Left ventricle myocardium inferior (tissue), 1 donor: ENCODE results near the gene CFAP73. TPM values are rescaled to one million over a fixed set of nuclear protein-coding genes. Genes with fewer than 3 reads are reported as not detected.

ENCODE experiments used
- DNase-seq: peaks from one replicate; pipeline ENCODE4 v3.0.0-alpha.2; 2020
- H3K27ac ChIP-seq: fragments of 200-600 bp; replicated peaks from 2 replicates; pipeline ENCODE4 v1.8.0; 2021
- H3K27me3 ChIP-seq: fragments of 200-600 bp; 2 replicates; pipeline ENCODE4 v1.8.0; 2021; ENCODE audit warnings: low read depth
- H3K36me3 ChIP-seq: fragments of 200-600 bp; 2 replicates; pipeline ENCODE4 v1.8.0; 2021
- H3K4me1 ChIP-seq: fragments of 200-600 bp; 2 replicates; pipeline ENCODE4 v1.8.0; 2021
- H3K4me3 ChIP-seq: fragments of 200-600 bp; 2 replicates; pipeline ENCODE4 v1.8.0; 2021; ENCODE audit warnings: mild to moderate bottlenecking, moderate library complexity
- H3K9me3 ChIP-seq: fragments of 200-600 bp; replicated peaks from 2 replicates; pipeline ENCODE4 v1.8.0; 2021
- intact Hi-C: fragments of 100-400 bp; cut with micrococcal nuclease; formaldehyde crosslinking; loops from one replicate; pipeline ENCODE4 v1.11.0; 2022
- total RNA-seq: library from RNA; stranded (reverse); fragmentation: NEBNext Ultra II Directional; extraction: Animal tissue kit (Norgen Biotek cat#: 25700); gene quantifications from one replicate; pipeline ENCODE4 v1.2.1, GENCODE V29; 2021
- TF ChIP-seq, protein P1 (sequence below): fragments of 200-600 bp; IDR thresholded peaks from 2 replicates; pipeline ENCODE4 v1.8.0; 2021; ENCODE audit warnings: antibody characterized with exemption, mild to moderate bottlenecking, borderline replicate concordance
- donor health status: DM: no; HTN: yes; CAD: no; lungs with severe emphysema.

The CFAP73 gene
- total RNA-seq, 1 donor from 2014 or later, result not detected

- Histone ChIP-seq H3K4me1 (no peaks in the 10 kb centered on the region), H3K27ac (no peak overlapping the region), H3K4me3 (no peak overlapping the region), H3K36me3 (peaks cover 100% of the 10 kb centered on the region), H3K27me3 (no peaks in the 10 kb centered on the region), H3K9me3 (no peaks in the 10 kb centered on the region)
- TF ChIP-seq, protein P1, sequence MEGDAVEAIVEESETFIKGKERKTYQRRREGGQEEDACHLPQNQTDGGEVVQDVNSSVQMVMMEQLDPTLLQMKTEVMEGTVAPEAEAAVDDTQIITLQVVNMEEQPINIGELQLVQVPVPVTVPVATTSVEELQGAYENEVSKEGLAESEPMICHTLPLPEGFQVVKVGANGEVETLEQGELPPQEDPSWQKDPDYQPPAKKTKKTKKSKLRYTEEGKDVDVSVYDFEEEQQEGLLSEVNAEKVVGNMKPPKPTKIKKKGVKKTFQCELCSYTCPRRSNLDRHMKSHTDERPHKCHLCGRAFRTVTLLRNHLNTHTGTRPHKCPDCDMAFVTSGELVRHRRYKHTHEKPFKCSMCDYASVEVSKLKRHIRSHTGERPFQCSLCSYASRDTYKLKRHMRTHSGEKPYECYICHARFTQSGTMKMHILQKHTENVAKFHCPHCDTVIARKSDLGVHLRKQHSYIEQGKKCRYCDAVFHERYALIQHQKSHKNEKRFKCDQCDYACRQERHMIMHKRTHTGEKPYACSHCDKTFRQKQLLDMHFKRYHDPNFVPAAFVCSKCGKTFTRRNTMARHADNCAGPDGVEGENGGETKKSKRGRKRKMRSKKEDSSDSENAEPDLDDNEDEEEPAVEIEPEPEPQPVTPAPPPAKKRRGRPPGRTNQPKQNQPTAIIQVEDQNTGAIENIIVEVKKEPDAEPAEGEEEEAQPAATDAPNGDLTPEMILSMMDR, result no peak
- DNase-seq, result no peak
- intact Hi-C loops, result loop anchor here (10.0 kb wide), 1 partner anchor 126 kb away; no protein-coding TSS in a partner anchor
Measured at GRCh38 chr12:113170926-113171325, 21.4 kb downstream of the CFAP73 start.

GRCh38 chr12:113171543-113171942 lies 22.0 kb downstream of the CFAP73 start:
- H3K4me1 ChIP-seq, result no peaks in the 10 kb centered on the region
- H3K27me3 ChIP-seq, result no peaks in the 10 kb centered on the region
- TF ChIP-seq, protein P1, result no peak
- DNase-seq, result no peak
- no peaks in the 10 kb centered on the region for H3K9me3 ChIP-seq
- H3K4me3 ChIP-seq, result no peak overlapping the region
- no peak overlapping the region for H3K27ac ChIP-seq
- intact Hi-C loops, result loop anchor here (10.0 kb wide), 1 partner anchor 127 kb away; no protein-coding TSS in a partner anchor
- H3K36me3 ChIP-seq, result peaks cover 100% of the 10 kb centered on the region

DNA sequence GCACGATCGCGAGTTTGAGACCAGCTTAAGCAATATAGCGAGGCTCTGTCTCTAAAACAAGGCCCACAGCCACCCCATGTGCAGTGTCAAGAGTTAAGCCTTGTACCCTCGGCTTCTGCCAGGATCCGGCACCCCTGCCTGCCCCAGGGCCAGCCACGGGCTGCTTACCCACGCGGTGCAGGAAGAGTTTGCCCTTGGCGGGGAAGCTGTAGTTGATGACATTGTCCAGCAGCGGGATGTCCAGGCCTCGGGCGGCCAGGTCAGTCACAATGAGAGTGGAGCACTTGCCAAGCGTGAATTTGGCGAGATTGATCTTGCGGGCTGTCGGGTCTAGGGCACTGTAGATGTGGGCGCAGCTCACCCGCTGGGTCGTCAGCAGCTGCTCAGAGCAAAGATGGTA lies 22.7 kb downstream of the CFAP73 start:
- no peak overlapping the region for H3K27ac ChIP-seq

DNA sequence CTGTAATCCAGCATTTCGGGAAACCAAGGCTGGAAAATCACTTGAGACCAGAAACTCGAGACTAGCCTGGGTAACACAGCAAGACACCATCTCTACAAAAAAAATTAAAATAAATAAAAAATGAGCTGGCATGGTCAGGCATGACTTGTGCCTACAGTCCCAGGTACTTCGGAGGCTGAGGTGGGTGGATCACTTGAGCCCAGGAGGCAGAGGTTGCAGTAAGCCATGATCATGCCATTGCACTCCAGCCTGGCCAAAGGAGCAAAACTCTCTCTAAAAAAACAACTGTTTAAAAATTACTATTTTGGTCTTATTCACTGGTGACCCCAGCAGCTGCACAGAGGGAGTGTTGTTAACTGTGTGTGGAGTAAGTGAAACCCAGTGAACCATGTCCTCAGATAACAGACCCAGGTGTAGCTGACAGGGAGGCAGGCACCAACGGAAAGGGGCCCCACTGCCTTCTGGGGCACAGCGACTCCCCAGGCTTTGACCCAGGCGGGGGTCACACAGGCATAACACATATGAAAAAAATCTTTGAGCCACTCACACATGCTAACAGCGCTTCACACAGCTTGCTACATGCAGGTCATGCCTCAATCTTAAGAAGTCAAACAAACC lies 23.7 kb downstream of the CFAP73 start:
- peaks cover 6% of the 10 kb centered on the region for H3K9me3 ChIP-seq
- DNase-seq, result no peak
- H3K36me3 ChIP-seq, result peaks cover 100% of the 10 kb centered on the region
- H3K4me3 ChIP-seq, result no peak overlapping the region
- H3K27me3 ChIP-seq, result no peaks in the 10 kb centered on the region
- H3K27ac ChIP-seq, result no peak overlapping the region
- TF ChIP-seq, protein P1, result no peak
- intact Hi-C loops, result loop anchor here (10.0 kb wide), 1 partner anchor 128 kb away; no protein-coding TSS in a partner anchor
- no peaks in the 10 kb centered on the region for H3K4me1 ChIP-seq

More for the DNA sequence above, 22.7 kb downstream of the CFAP73 start:
- intact Hi-C loops, result loop anchor here (10.0 kb wide), 1 partner anchor 127 kb away; no protein-coding TSS in a partner anchor
- Histone ChIP-seq H3K9me3 (peaks cover 3% of the 10 kb centered on the region), H3K27me3 (no peaks in the 10 kb centered on the region), H3K4me3 (no peak overlapping the region), H3K4me1 (no peaks in the 10 kb centered on the region), H3K36me3 (peaks cover 100% of the 10 kb centered on the region)
- no peak for DNase-seq
- TF ChIP-seq, protein P1, result no peak

- Histone ChIP-seq H3K9me3 (peaks cover 6% of the 10 kb centered on the region), H3K4me1 (no peaks in the 10 kb centered on the region), H3K4me3 (no peak overlapping the region), H3K36me3 (peaks cover 100% of the 10 kb centered on the region), H3K27ac (no peak overlapping the region), H3K27me3 (no peaks in the 10 kb centered on the region)
- DNase-seq, result peak; percentile 73
- intact Hi-C loops, result loop anchor here (10.0 kb wide), 1 partner anchor 130 kb away; no protein-coding TSS in a partner anchor
- TF ChIP-seq, protein P1, result peak; percentile 100
Measured at GRCh38 chr12:113174461-113175384, 25.2 kb downstream of the CFAP73 start.
